KMS-11 (cell line): ENCODE data around the gene ZNF587.
"Not testable (repeated sequence)": the region's sequence is repeated elsewhere in the genome, so short reads cannot be mapped to it uniquely, and the experiment has no call there.

ENCODE experiments used
- H2AFZ ChIP-seq: fragments of 200-600 bp; sonication (generic); 2 replicates; pipeline ENCODE4 v1.6.1; 2016; ENCODE audit warnings: antibody characterized with exemption, mixed run types, low read depth
- H3K27ac ChIP-seq: fragments of 200-600 bp; sonication (generic); 2 replicates; pipeline ENCODE4 v1.6.1; 2016; ENCODE audit warnings: mild to moderate bottlenecking, mixed run types
- H3K27me3 ChIP-seq: fragments of 200-600 bp; sonication (generic); 2 replicates; pipeline ENCODE4 v1.6.1; 2017; ENCODE audit warnings: mild to moderate bottlenecking, low read depth, mixed run types, moderate library complexity; ENCODE audit not compliant: insufficient read depth
- H3K36me3 ChIP-seq: fragments of 200-600 bp; sonication (generic); 2 replicates; pipeline ENCODE4 v1.6.1; 2017; ENCODE audit warnings: mild to moderate bottlenecking, mixed run types; ENCODE audit not compliant: insufficient read depth
- H3K4me1 ChIP-seq: fragments of 200-600 bp; sonication (generic); 2 replicates; pipeline ENCODE4 v1.6.1; 2016; ENCODE audit warnings: mild to moderate bottlenecking, low read depth, mixed run types; ENCODE audit not compliant: poor library complexity, severe bottlenecking
- H3K4me2 ChIP-seq: fragments of 200-600 bp; sonication (generic); 2 replicates; pipeline ENCODE4 v1.7.0; 2016; ENCODE audit warnings: mild to moderate bottlenecking, mixed run types
- H3K4me3 ChIP-seq: fragments of 200-600 bp; sonication (generic); IDR thresholded peaks from 2 replicates; pipeline ENCODE4 v1.6.1; 2017; ENCODE audit warnings: low read depth, low read length, mixed read lengths; ENCODE audit not compliant: insufficient read depth
- H3K79me2 ChIP-seq: fragments of 200-600 bp; sonication (generic); 2 replicates; pipeline ENCODE4 v1.6.1; 2016; ENCODE audit warnings: low read depth, mixed run types; ENCODE audit not compliant: insufficient read depth
- H3K9ac ChIP-seq: fragments of 200-600 bp; sonication (generic); 2 replicates; pipeline ENCODE4 v1.6.1; 2016; ENCODE audit warnings: mild to moderate bottlenecking, mixed run types
- H4K20me1 ChIP-seq: fragments of 200-600 bp; sonication (generic); 2 replicates; pipeline ENCODE4 v1.6.1; 2016; ENCODE audit warnings: mild to moderate bottlenecking, mixed run types; ENCODE audit not compliant: insufficient read depth
- TF ChIP-seq, protein P1 (sequence below): fragments of 200-600 bp; sonication (generic); conservative IDR thresholded peaks from 2 replicates; pipeline ENCODE4 v1.6.1; 2017; ENCODE audit warnings: low read depth, mild to moderate bottlenecking, antibody characterized with exemption, low read length, moderate library complexity, mixed read lengths

ZNF587 gene

GRCh38 chr19:57825511-57825910 lies 24.1 kb upstream of the ZNF587 start:
- Histone ChIP-seq H3K79me2 (peaks cover 89% of the 10 kb centered on the region), H3K4me2 (no peak overlapping the region), H4K20me1 (0 out of 2 replicates have a peak, but pooled peaks cover 5% of the 10 kb centered on the region), H2AFZ (no peak overlapping the region), H3K9ac (no peak overlapping the region), H3K4me1 (peaks cover 3% of the 10 kb centered on the region), H3K4me3 (no peak overlapping the region), H3K27me3 (no peaks in the 10 kb centered on the region), H3K36me3 (no peaks in the 10 kb centered on the region; the same call in 1 of the 2 replicates), H3K27ac (no peak overlapping the region)
- TF ChIP-seq, protein P1, sequence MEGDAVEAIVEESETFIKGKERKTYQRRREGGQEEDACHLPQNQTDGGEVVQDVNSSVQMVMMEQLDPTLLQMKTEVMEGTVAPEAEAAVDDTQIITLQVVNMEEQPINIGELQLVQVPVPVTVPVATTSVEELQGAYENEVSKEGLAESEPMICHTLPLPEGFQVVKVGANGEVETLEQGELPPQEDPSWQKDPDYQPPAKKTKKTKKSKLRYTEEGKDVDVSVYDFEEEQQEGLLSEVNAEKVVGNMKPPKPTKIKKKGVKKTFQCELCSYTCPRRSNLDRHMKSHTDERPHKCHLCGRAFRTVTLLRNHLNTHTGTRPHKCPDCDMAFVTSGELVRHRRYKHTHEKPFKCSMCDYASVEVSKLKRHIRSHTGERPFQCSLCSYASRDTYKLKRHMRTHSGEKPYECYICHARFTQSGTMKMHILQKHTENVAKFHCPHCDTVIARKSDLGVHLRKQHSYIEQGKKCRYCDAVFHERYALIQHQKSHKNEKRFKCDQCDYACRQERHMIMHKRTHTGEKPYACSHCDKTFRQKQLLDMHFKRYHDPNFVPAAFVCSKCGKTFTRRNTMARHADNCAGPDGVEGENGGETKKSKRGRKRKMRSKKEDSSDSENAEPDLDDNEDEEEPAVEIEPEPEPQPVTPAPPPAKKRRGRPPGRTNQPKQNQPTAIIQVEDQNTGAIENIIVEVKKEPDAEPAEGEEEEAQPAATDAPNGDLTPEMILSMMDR, result no peak

DNA sequence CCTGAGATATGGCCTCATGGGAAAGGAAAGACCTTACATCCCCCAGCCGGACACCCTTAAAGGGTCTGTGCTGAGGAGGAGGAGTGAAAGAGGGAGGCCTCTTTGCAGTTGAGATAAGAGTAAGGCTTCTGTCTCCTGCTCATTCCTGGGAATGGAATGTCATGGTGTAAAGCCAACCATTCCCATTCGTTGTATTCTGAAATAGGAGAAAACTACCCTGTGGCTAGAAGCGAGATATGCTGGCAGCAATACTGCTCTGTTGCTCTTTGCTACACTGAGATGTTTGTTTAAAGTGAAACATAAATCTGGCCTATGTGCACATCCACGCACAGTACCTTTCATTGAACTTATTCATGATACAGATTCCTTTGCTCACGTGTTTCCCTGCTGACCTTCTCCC lies 20.3 kb upstream of the ZNF587 start:
- H3K79me2 ChIP-seq, result peaks cover 74% of the 10 kb centered on the region
- 0 out of 2 replicates have a peak, but pooled peaks cover 5% of the 10 kb centered on the region for H4K20me1 ChIP-seq
- H3K27me3 ChIP-seq, result no peaks in the 10 kb centered on the region
- H3K27ac ChIP-seq, result no peak overlapping the region
- H3K9ac ChIP-seq, result no peak overlapping the region
- TF ChIP-seq, protein P1, result no peak
- no peak overlapping the region for H3K4me3 ChIP-seq
- no peak overlapping the region for H2AFZ ChIP-seq
- no peaks in the 10 kb centered on the region for H3K4me1 ChIP-seq
- H3K4me2 ChIP-seq, result no peak overlapping the region
- no peaks in the 10 kb centered on the region; the same call in 1 of the 2 replicates for H3K36me3 ChIP-seq

DNA sequence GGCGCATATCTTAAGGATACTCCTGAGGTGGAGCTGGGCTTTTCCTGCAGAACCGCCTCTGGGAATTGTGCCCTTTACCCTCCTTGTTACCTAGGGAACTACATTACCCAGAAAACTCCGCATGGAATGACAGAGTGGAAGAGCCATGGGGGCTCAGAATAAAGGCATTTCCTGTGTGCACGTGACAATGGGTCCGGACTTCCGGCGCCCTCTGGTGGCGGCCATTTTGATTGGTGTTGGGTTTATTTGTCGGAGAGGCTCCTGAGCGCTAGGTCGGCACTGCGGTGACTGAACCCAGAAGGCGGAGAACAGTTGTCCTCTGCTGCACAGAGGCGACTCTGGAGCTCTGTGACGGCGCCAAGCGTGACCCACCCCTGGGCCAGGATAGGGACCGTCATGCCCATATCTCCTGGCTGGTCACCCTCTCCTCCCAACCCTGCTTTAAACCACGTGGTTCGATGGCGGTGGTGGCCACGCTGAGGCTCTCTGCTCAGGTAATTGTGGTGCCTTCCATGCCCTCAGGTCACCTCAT lies 19.5 kb upstream of the ZNF587 start, which contains the start of gene ZNF587B:
TSS of gene ZNF587B (plus strand) at position 229 of the 532 bp plus-strand sequence. CDS start at position 459, 230 bp downstream.
- H2AFZ ChIP-seq, result no peak within 1 kb of the TSS
- H3K27me3 ChIP-seq, result no peaks in the 10 kb centered on the region
- no peaks in the 10 kb centered on the region for H3K36me3 ChIP-seq
- H3K9ac ChIP-seq, result no peak within 1 kb of the TSS
- no peak within 1 kb of the TSS for H3K4me2 ChIP-seq
- TF ChIP-seq, protein P1, result peak; percentile 58
- peaks cover 65% of the 10 kb centered on the region for H3K79me2 ChIP-seq
- H4K20me1 ChIP-seq, result 0 out of 2 replicates have a peak, but pooled peaks cover 5% of the 10 kb centered on the region
- no peak within 1 kb of the TSS for H3K27ac ChIP-seq
- H3K4me3 ChIP-seq, result no peak within 1 kb of the TSS
- no peaks in the 10 kb centered on the region for H3K4me1 ChIP-seq

GRCh38 chr19:57836991-57837390 lies 12.7 kb upstream of the ZNF587 start:
- not testable (repeated sequence) for H3K27ac ChIP-seq, H2AFZ ChIP-seq, H3K4me2 ChIP-seq, H3K4me1 ChIP-seq, H4K20me1 ChIP-seq, H3K9ac ChIP-seq, H3K4me3 ChIP-seq, H3K27me3 ChIP-seq
- H3K36me3 ChIP-seq, result peaks cover 12% of the 10 kb centered on the region; the same call in 1 of the 2 replicates
- H3K79me2 ChIP-seq, result peaks cover 29% of the 10 kb centered on the region; the same call in 1 of the 2 replicates

DNA sequence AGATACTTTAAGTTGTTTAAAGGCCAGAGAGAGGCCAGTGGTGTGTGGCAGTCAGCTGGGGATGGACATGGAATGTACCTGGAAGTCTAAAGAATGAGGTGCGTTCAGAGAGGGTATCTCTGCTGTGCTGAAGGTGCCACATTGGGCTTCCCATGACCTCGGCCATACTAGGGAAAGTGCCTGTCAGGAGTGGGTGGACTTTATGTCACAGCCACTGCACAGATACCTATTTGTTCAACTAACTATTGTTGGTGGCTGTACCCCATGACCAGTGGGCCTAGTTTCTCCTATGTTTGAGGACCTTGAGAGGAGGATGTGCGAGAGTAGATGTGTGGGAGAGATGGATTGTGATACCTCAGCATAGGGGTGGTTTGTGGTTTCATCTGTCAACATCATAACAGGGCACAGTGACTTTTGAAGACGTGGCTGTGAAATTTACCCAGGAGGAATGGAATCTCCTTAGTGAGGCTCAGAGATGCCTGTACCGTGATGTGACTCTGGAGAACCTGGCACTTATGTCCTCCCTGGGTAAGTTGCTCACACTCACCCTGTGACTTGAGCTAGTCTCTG lies 11.0 kb upstream of the ZNF587 start:
- peaks cover 13% of the 10 kb centered on the region; the same call in 1 of the 2 replicates for H3K36me3 ChIP-seq
- not testable (repeated sequence) for H2AFZ ChIP-seq, H3K4me3 ChIP-seq, H3K9ac ChIP-seq, H4K20me1 ChIP-seq, H3K27me3 ChIP-seq, H3K27ac ChIP-seq, H3K4me2 ChIP-seq, H3K4me1 ChIP-seq
- peaks cover 22% of the 10 kb centered on the region; the same call in 1 of the 2 replicates for H3K79me2 ChIP-seq
